HCT116 (cell line): ENCODE results near the gene PRKG1. TPM values are rescaled to one million over a fixed set of nuclear protein-coding genes. Genes with fewer than 3 reads are reported as not detected.

Experiments used
- ATAC-seq: fragments of 200-7000 bp; cut with Tn5 transposase; 2 replicates; pipeline ENCODE4 v1.9.1; 2020; ENCODE audit warnings: mild to moderate bottlenecking, moderate library complexity
- BruUV-seq: library from RNA; stranded (reverse); fragments of 400-500 nt; replicated peaks from 2 replicates; lab custom pipeline; 2021; lab: Mats Ljungman, UMichigan
- CTCF ChIA-PET: fragments of 300-600 bp; sonication (Branson Sonifier 250); formaldehyde crosslinking; loops from one replicate; lab custom pipeline; 2021; ENCODE audit warnings: antibody characterized with exemption; lab: Charles Lee
- POLR2A ChIA-PET: fragments of 300-600, 350-600 bp; sonication (Branson Sonifier 250); formaldehyde crosslinking; loops from one replicate; lab custom pipeline; 2021; ENCODE audit warnings: antibody characterized with exemption; lab: Charles Lee
- RAD21 ChIA-PET, 2 experiments: fragments of 300-600 bp; sonication (Branson Sonifier 250); formaldehyde crosslinking; loops; one replicate each; lab custom pipeline; 2023; ENCODE audit warnings: low total read pairs in 2 of 2; ENCODE audit not compliant: uncharacterized antibody in 2 of 2, unreplicated experiment in 2 of 2, low non-redundant PET in 1 of 2; lab: Charles Lee
- DNase-seq: peaks from one replicate; pipeline ENCODE4 v3.0.0-alpha.2; 2010; ENCODE audit warnings: low read depth, low spot score
- H2AFZ ChIP-seq: fragments of 200-600 bp; shearing (Covaris generic), sonication (generic); 2 replicates; pipeline ENCODE4 v1.6.1; 2017; ENCODE audit warnings: low read depth, mixed run types, mixed read lengths, antibody characterized with exemption, low read length; ENCODE audit not compliant: poor library complexity, severe bottlenecking
- H3K27ac ChIP-seq: 2 replicates; pipeline ENCODE4 v1.5.1; 2012; ENCODE audit warnings: low read depth, low read length
- H3K27me3 ChIP-seq: fragments of 200-600 bp; sonication (generic); 2 replicates; pipeline ENCODE4 v1.6.1; 2016; ENCODE audit warnings: mixed run types, low read length, mixed read lengths; ENCODE audit not compliant: insufficient read depth
- H3K36me3 ChIP-seq, 2 experiments: fragments of 200-500 bp in 1 of 2; fragments of 200-600 bp in 1 of 2; sonication (Bioruptor generic) in 1 of 2; sonication (generic) in 1 of 2; 2 replicates each; pipeline versions ENCODE4 v1.5.1 to v1.6.1; 2014 to 2016; ENCODE audit warnings: low read length in 2 of 2, inconsistent platforms in 1 of 2, mixed read lengths in 1 of 2, mixed run types in 1 of 2; ENCODE audit not compliant: insufficient read depth in 2 of 2, control insufficient read depth in 1 of 2
- H3K4me1 ChIP-seq, 2 experiments: fragments of 200-600 bp in 1 of 2; sonication (generic) in 1 of 2; 2 replicates each; pipeline versions ENCODE4 v1.5.1 to v1.6.1; 2012 to 2017; ENCODE audit warnings: low read length in 2 of 2, inconsistent platforms in 1 of 2, mild to moderate bottlenecking in 1 of 2, mixed read lengths in 1 of 2, mixed run types in 1 of 2, moderate library complexity in 1 of 2; ENCODE audit not compliant: insufficient read depth in 2 of 2, control insufficient read depth in 1 of 2
- H3K4me2 ChIP-seq: fragments of 200-600 bp; sonication (generic); 2 replicates; pipeline ENCODE4 v1.6.1; 2017; ENCODE audit warnings: mixed run types, low read length, mixed read lengths
- H3K4me3 ChIP-seq, 2 experiments: fragments of 200-600 bp in 1 of 2; sonication (generic) in 1 of 2; replicated peaks in 1 of 2; 2 replicates each; pipeline ENCODE4 v1.5.1; 2011 to 2016; ENCODE audit warnings: low read length in 2 of 2, control low read depth in 1 of 2, low read depth in 1 of 2, mild to moderate bottlenecking in 1 of 2, mixed read lengths in 1 of 2, mixed run types in 1 of 2
- H3K79me2 ChIP-seq: fragments of 200-600 bp; sonication (generic); 2 replicates; pipeline ENCODE4 v1.6.1; 2017; ENCODE audit warnings: mild to moderate bottlenecking, mixed run types, low read length, moderate library complexity, mixed read lengths; ENCODE audit not compliant: insufficient read depth
- H3K9ac ChIP-seq: fragments of 200-600 bp; sonication (generic); 2 replicates; pipeline ENCODE4 v1.6.1; 2016; ENCODE audit warnings: low read length, mixed read lengths
- H3K9me2 ChIP-seq: fragments of 200-600 bp; sonication (generic), shearing (Covaris generic); 2 replicates; pipeline ENCODE4 v1.6.1; 2017; ENCODE audit warnings: mixed run types, mild to moderate bottlenecking, moderate library complexity; ENCODE audit not compliant: insufficient read depth
- H3K9me3 ChIP-seq, 2 experiments: fragments of 200-500 bp in 1 of 2; fragments of 200-600 bp in 1 of 2; sonication (Bioruptor generic) in 1 of 2; sonication (generic) in 1 of 2; 2 replicates each; pipeline ENCODE4 v1.6.1; 2014 to 2017; ENCODE audit warnings: low read length in 2 of 2, mixed read lengths in 2 of 2, inconsistent platforms in 1 of 2, low read depth in 1 of 2, mild to moderate bottlenecking in 1 of 2, mixed run types in 1 of 2, moderate library complexity in 1 of 2; ENCODE audit not compliant: control insufficient read depth in 1 of 2, insufficient read depth in 1 of 2
- H4K20me1 ChIP-seq: fragments of 200-600 bp; sonication (generic), shearing (Covaris generic); 2 replicates; pipeline ENCODE4 v1.6.1; 2017; ENCODE audit warnings: mixed run types, mild to moderate bottlenecking, moderate library complexity; ENCODE audit not compliant: insufficient read depth
- ATF3 ChIP-seq: IDR thresholded peaks from 2 replicates; pipeline ENCODE4 v1.6.1; 2012
- CBX3 ChIP-seq: IDR thresholded peaks from 2 replicates; pipeline ENCODE4 v1.6.1; 2012; ENCODE audit warnings: low read depth
- CEBPB ChIP-seq: IDR thresholded peaks from 2 replicates; pipeline ENCODE4 v1.6.1; 2012; ENCODE audit warnings: low read depth
- EGR1 ChIP-seq: IDR thresholded peaks from 2 replicates; pipeline ENCODE4 v1.6.1; 2012; ENCODE audit warnings: low read depth
- ELF1 ChIP-seq: IDR thresholded peaks from 2 replicates; pipeline ENCODE4 v1.6.1; 2012; ENCODE audit warnings: low read depth, borderline replicate concordance
- EZH2 ChIP-seq: fragments of 200-600 bp; sonication (generic); IDR thresholded peaks from 2 replicates; pipeline ENCODE4 v1.6.1; 2017; ENCODE audit warnings: antibody characterized with exemption, mixed run types
- EZH2phosphoT487 ChIP-seq: fragments of 200-600 bp; IDR thresholded peaks from 2 replicates; pipeline ENCODE4 v1.6.1; 2018; ENCODE audit warnings: antibody characterized with exemption, borderline replicate concordance
- FOSL1 ChIP-seq: IDR thresholded peaks from 2 replicates; pipeline ENCODE4 v1.6.1; 2012; ENCODE audit warnings: low read depth
- JUND ChIP-seq: IDR thresholded peaks from 2 replicates; pipeline ENCODE4 v1.6.1; 2012
- MAX ChIP-seq: IDR thresholded peaks from 2 replicates; pipeline ENCODE4 v1.6.1; 2012
- POLR2A ChIP-seq: IDR thresholded peaks from 2 replicates; pipeline ENCODE4 v1.7.0; 2011; ENCODE audit warnings: borderline replicate concordance; ENCODE audit not compliant: insufficient read depth, insufficient read length; ENCODE audit errors: extremely low read depth
- POLR2AphosphoS5 ChIP-seq: IDR thresholded peaks from 2 replicates; pipeline ENCODE4 v1.6.1; 2011; ENCODE audit warnings: mild to moderate bottlenecking, low read depth, low read length, moderate library complexity
- REST ChIP-seq: IDR thresholded peaks from 2 replicates; pipeline ENCODE4 v1.6.1; 2012; ENCODE audit warnings: low read depth
- SIN3A ChIP-seq: IDR thresholded peaks from 2 replicates; pipeline ENCODE4 v1.6.1; 2012; ENCODE audit warnings: low read depth
- SP1 ChIP-seq: IDR thresholded peaks from 2 replicates; pipeline ENCODE4 v1.6.1; 2012; ENCODE audit warnings: low read depth
- SRF ChIP-seq: IDR thresholded peaks from 2 replicates; pipeline ENCODE4 v1.6.1; 2012; ENCODE audit warnings: low read depth
- TCF7L2 ChIP-seq: IDR thresholded peaks from 2 replicates; pipeline ENCODE4 v1.7.0; 2011; ENCODE audit warnings: borderline replicate concordance, inconsistent platforms; ENCODE audit not compliant: insufficient read depth, insufficient read length; ENCODE audit errors: extremely low read depth
- YY1 ChIP-seq: IDR thresholded peaks from 2 replicates; pipeline ENCODE4 v1.6.1; 2011; ENCODE audit warnings: low read length, low read depth, moderate library complexity, mild to moderate bottlenecking; ENCODE audit not compliant: insufficient replicate concordance; ENCODE audit errors: extremely low read depth
- ZFX ChIP-seq: fragments of 450-650 bp; IDR thresholded peaks from 2 replicates; pipeline ENCODE4 v1.6.1; 2017
- intact Hi-C: fragments of 100-400 bp; cut with micrococcal nuclease; formaldehyde crosslinking; loops from 2 replicates; pipeline ENCODE4 v1.10.0; 2022
- total RNA-seq: library from RNA; stranded (reverse); gene quantifications from one replicate; pipeline ENCODE4 v1.2.1, GENCODE V29; 2021; ENCODE audit not compliant: unreplicated experiment

Gene PRKG1
- total RNA-seq, 1 experiment from 2014 or later, result 1.4 TPM

- H3K4me1 ChIP-seq, result no peaks in the 10 kb centered on the region
- no peak overlapping the region for H2AFZ ChIP-seq
- H3K9me2 ChIP-seq, result no peaks in the 10 kb centered on the region
- peaks cover 21% of the 10 kb centered on the region for H3K27me3 ChIP-seq
- H3K36me3 ChIP-seq, result no peaks in the 10 kb centered on the region
- H3K4me2 ChIP-seq, result no peak overlapping the region
- no peak overlapping the region for H3K27ac ChIP-seq
- ATAC-seq, result no peak
- no peak for DNase-seq
- ChIA-PET POLR2A (no interaction called here), CTCF (no interaction called here), RAD21 (no interaction called here)
- no TSS peak for BruUV-seq
- H3K4me3 ChIP-seq, result no peak overlapping the region
- no peak overlapping the region for H3K9ac ChIP-seq
- intact Hi-C loops, result no loop called here
- no peaks in the 10 kb centered on the region for H3K9me3 ChIP-seq
- H3K79me2 ChIP-seq, result no peaks in the 10 kb centered on the region
- TF ChIP-seq SRF (no peak), EZH2 (no peak), ZFX (no peak), FOSL1 (no peak), JUND (no peak), MAX (no peak), EZH2phosphoT487 (no peak), ELF1 (no peak), SIN3A (no peak), TCF7L2 (no peak), CEBPB (no peak), REST (no peak), POLR2A (no peak), SP1 (no peak), CBX3 (no peak), YY1 (no peak), POLR2AphosphoS5 (no peak), ATF3 (no peak), EGR1 (no peak)
- H4K20me1 ChIP-seq, result no peaks in the 10 kb centered on the region
Measured at GRCh38 chr10:51302316-51302715, 228.0 kb downstream of the PRKG1 start.
